OCI-LY3 (cell line): ENCODE results near the gene CNTFR.

ENCODE experiments used
- CTCF ChIP-seq: fragments of 200-600, 300-600 bp; sonication (generic); IDR thresholded peaks from 2 replicates; pipeline ENCODE4 v1.5.1; 2014; ENCODE audit warnings: antibody characterized with exemption, low read length, low read depth
- EZH2phosphoT487 ChIP-seq: fragments of 200-600 bp; shearing (Covaris generic); IDR thresholded peaks from 2 replicates; pipeline ENCODE4 v1.6.1; 2018; ENCODE audit warnings: antibody characterized with exemption, mixed run types, low read depth

GRCh38 chr9:34588671-34589635, 571 bp downstream of the CNTFR start:
- TF ChIP-seq EZH2phosphoT487, result no peak
- TF ChIP-seq CTCF, result no peak
